GOT3 (cell line): Measurements from ENCODE around the gene DCAF11.

ENCODE experiments used
- DNase-seq: peaks from one replicate; lab custom pipeline; 2025; ENCODE audit warnings: mixed read lengths; lab: John Stamatoyannopoulos, UW

DCAF11 gene

GRCh38 chr14:24114532-24115421, at the start of gene DCAF11, which contains the start of gene NRL:
DCAF11 (plus strand) TSS chr14:24114777; CDS start chr14:24115595, 818 bp downstream.
NRL (minus strand) TSS chr14:24114949; CDS start chr14:24082848, 32,101 bp downstream.
- DNase-seq, result peak; percentile 91

DNA sequence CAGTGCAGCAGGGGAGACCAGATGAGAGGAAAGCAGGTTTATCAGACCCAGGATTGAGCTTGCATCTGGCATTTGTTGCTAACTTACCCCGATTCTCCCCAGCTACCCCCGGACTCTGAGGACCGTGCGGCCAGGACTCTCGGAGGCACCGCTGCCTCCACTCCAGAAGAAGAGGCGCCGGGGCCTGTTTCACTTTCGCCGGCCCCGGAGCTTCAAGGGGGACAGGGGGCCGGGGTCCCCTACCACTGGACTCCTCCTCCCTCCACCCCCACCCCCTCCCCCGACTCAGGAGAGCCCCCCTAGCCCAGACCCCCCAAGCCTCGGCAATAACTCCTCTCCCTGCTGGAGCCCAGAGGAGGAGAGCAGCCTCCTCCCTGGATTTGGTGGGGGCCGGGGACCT, 49.7 kb upstream of the DCAF11 start:
- no peak for DNase-seq

DNA sequence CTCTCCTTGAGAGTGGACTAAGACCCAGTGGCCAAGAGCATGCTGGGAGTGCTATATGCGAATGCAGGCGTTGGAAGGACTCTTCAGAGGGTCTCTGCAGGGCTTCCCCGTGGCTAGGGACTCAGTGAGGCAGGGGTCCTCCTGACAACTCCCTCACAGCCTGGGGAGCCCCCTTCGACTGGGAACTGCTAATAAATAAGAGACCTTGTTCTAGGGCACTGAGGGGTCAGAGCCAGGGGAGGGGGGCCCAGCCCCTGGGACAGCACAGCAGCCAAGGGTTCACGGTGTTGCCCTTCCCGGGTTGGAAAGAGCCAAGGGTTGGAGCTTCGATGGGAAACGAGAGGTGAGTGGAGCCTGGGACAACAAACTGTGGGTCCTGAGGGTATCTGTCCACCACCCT, 49.2 kb upstream of the DCAF11 start:
- DNase-seq, result no peak

GRCh38 chr14:24066496-24067132, 48.0 kb upstream of the DCAF11 start:
- DNase-seq, result no peak

DNA sequence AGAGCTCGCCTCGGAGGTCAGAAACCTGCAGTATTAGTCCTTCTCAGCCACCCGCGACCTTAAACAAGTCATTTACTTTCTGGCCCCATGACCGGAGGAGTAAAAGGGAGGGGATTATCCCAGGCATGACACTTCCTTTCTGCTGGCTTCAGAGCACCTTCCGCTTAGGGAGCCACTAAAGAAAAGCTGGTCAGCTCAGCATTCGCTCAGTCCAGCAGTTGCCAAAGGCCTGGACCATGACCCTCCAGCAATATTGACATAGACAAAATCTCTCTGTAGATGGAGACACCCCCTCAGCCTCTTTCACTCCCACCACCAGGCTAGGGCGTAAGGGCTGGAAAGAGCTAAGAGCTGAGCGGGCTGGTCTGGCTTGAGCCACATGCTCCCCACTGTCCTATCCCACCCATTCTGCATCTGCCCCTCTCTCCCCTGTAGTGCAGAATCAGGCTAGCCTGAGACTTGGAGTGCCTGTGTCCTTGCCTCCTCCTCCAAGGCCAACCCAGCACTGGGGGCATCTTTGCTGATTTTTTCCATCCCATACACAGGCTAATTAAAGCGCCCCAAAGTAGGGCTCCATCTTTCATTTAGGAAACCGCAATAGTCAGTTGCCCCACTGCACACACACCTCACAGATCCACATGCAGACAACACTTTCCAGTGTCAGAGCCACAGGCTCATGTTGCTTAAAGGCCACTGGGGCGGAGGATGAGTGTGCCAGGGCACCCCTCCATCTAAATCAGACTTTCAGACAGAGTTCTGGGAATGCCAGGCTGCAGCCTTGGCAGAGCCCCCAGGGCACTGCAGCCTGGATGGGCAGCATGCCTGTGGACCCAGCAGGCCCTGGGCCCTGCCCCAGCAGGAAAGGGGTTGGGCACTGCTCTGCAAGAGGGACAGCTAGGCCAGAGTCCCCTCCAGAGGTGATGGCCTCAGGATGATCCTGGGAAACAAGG, 47.2 kb upstream of the DCAF11 start:
- DNase-seq, result no peak

- no peak for DNase-seq
These were observed 45.7 kb upstream of the DCAF11 start for GRCh38 chr14:24068711-24069410.

DNA sequence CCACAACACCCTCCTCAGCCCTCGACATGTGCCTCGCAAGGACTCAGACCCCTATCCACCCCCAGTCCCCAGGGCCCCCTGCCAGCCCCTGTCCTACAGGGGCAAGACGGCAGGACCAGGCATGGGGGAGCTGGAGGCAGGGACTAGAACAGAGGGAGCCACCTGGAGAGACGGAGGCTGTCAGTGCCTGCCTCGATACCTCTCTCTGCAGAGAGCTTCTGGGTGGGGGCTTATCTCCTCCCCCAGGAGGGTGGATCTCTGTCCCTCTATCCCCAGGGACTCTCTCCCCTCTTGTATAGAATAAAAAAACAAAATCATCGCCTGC, 45.2 kb upstream of the DCAF11 start:
- DNase-seq, result no peak

DNA sequence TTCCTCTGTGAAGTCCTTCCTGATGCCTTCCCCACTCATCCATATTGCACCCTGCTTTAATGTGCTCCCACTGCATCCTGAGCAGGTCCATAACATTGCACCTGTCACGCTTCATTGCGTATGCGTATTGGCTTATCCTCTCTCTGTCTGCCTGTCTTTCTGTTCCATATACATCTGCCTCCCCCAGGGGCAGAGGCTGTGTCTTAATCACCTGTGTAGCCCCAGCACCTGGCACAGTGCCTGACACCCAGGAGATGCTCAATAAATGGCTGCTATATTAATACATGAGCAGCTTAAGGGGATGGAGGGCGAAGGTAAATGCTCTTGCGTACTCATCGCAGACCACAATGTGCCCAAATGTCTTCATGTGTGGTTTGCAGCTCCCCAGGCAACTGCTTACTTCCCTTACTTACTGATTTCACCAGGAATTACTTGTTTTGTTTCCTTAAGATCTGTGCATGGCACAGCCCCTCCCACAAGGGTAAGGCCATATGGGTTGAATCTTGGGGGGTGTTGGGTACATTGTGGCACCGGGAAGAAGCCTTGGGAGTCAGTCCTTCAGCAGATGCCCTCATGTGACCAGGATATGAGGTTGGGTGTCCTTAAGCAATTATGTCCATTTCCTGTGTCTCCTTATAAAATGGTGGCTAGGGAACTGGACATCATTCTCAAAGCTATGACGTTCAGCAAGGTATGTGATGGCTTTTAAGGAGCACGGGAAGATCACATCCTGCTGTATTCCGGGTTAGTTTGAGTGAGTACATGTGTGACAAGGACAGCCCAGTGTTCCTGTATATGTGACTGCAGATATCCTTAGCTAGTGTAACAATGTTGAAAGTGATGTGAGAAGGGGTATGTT, 44.1 kb upstream of the DCAF11 start:
- no peak for DNase-seq

- no peak for DNase-seq
These were observed 43.4 kb upstream of the DCAF11 start, which contains the start of gene CPNE6 for GRCh38 chr14:24071144-24071697. CPNE6 (plus strand) TSS chr14:24071562; CDS start chr14:24072937, 1,375 bp downstream.

DNA sequence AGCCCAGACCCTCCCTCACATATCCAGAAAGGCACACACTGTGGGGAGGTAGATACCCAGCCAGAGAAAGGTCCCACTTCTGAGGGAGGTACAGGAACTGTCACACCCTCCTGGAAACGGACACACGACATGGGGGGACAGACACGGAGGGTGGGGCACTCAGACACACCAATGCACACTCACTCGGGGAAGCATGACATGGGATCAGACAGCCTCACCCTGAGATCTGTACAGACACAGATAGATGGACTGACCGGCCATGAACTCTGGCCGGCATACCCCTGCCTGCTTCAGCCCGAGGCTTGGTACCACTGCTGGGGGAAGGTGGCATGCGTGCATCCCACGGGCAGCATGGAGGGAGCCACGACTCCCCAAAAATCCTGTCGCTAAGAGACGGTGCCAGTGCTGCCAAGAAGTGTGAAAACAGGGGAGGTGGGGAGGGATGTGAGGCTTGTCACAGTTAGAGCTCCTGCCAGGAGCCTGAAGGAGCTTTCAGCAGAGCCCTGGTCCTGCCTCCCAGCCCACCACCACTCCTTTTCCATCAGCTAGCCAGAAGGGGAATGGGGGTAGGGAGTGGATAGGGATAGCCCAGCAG, 42.6 kb upstream of the DCAF11 start:
- DNase-seq, result no peak

- no peak for DNase-seq
These were observed 42.1 kb upstream of the DCAF11 start for GRCh38 chr14:24072436-24072835.

- DNase-seq, result no peak
These were observed 41.4 kb upstream of the DCAF11 start for GRCh38 chr14:24072881-24073877.

DNA sequence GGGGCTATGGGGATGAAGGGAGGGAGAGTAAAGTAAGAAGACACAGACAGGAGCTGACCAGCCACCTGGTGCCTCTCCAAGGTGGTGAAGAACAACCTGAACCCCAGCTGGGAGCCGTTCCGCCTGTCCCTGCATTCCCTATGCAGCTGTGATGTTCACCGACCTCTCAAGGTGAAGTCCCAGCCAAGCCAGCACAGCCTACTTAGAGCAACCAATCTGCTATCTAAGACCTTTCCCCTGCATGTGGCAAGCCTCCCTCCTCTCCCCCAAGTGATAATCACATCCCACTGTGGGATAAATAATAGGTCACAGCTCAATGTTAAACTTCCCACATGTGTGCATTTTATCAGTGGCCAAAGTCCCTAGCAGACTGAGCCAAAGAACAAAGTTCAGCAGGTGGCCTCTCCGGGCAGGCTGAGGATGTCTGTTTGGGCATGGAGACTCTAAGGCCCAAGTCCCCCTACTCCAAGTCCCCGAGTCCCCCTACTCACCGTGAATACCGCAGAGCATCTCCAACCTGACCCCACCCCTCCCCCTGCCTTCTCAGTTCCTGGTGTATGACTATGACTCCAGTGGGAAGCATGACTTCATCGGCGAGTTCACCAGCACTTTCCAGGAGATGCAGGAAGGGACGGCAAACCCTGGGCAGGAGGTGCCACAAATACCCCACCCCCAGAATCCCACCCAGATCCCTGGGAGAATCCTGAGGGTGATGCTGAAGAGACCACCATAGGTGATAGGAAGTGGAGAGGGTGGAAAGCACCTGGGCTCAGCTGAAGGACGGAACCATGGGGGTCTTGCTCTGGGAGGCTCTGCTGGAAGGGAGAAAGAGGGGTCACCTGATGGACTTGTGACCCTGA, 39.7 kb upstream of the DCAF11 start:
- no peak for DNase-seq

DNA sequence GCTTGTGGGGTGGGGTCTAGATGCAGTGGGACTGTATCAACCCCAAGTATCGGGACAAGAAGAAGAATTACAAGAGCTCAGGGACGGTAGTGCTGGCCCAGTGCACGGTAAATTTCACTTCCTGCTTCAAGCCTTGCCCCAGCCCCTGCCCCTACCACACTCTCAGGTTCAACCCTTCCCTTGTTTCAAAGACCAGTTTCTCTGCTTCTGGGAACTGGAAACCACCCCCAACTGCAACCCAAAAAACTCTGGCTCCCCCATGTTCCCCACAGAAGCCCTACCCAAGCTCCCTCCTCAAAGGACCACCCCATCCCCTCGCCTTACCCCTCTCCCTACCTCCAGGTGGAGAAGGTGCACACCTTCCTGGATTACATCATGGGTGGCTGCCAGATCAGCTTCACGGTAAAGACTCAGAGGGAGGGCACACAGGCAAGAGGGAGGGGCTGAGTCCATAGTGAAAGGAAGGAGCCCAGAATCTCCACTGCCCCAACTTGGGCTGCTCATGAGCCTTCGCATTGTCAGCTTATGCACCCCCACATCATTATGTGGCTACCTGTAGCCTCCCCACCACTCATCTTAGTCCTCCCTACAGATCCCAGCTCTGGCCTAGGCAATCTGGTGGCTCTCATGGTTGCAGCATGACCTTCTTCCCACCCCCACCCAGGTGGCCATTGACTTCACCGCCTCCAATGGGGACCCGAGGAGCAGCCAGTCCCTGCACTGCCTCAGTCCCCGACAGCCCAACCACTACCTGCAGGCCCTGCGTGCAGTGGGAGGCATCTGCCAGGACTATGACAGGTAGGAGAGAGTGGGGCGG, 38.9 kb upstream of the DCAF11 start:
- DNase-seq, result no peak

DNA sequence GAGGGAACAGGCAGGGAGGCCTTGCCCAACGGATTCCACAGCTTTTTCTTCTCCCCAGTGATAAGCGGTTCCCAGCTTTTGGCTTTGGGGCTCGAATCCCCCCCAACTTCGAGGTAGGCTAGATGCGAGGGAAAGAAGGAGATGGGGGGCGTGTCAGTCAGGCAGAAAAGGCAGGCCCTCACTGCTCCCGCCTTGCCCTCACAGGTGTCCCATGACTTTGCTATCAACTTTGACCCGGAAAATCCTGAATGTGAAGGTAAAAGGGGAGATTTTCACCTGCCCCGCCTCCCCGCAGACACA, 38.3 kb upstream of the DCAF11 start:
- DNase-seq, result no peak

- DNase-seq, result no peak
These were observed 37.5 kb upstream of the DCAF11 start for GRCh38 chr14:24077086-24077485.

GRCh38 chr14:24078146-24078545, 36.4 kb upstream of the DCAF11 start:
- no peak for DNase-seq
